ENCODE results near the gene SNX25. TPM values are rescaled to one million over a fixed set of nuclear protein-coding genes. Genes with fewer than 3 reads are reported as not detected.
"Not testable (repeated sequence)": the region's sequence is repeated elsewhere in the genome, so short reads cannot be mapped to it uniquely, and the experiment has no call there.

Gene SNX25
- total and polyA plus RNA-seq, 4 donors: 2.8 to 13.9 (median 5.0) TPM

DNA sequence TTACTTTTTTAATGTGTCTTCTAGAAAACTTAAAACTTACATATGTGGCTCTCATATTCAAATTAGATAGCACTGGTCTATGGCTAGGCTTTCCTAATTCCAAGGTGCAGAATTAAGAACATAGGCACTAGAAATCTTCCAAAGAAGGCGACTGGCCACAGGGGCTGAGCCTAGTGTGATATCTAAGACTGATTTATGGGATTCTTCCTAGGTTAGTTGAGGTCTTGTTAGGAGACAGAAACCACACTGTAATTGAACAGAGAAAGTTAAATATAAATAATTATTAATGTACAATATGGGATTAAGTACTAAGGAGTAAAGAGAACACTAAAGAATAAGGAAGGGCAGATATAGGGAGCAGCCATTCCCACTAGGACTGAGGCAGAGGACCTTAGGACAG is 48.3 kb downstream of the SNX25 start:
- Histone ChIP-seq H3K9me3 (ENCODE audit: control insufficient read depth in 4 of 4, low read length in 3 of 4) (no peaks in the 10 kb centered on the region), H3K27ac (ENCODE audit: low read depth in 1 of 2, low read length in 2 of 2) (no peak overlapping the region), H3K27me3 (ENCODE audit: control insufficient read depth in 4 of 4, insufficient read depth in 4 of 4, low read length in 3 of 4) (no peaks in the 10 kb centered on the region), H3K4me3 (ENCODE audit: low read depth in 1 of 3, low read length in 3 of 3) (no peak overlapping the region), H3K4me1 (ENCODE audit: control insufficient read depth in 4 of 4, insufficient read depth in 4 of 4, low read length in 3 of 4) (no peaks in the 10 kb centered on the region), H3K36me3 (ENCODE audit: control insufficient read depth in 4 of 4, insufficient read depth in 3 of 4, low read depth in 1 of 4, low read length in 3 of 4) (no peaks in the 10 kb centered on the region), H3K9ac (ENCODE audit: low read depth in 1 of 2, low read length in 2 of 2) (no peak overlapping the region)
- 96% methylated on average over 1 of the region's 1 CpG for WGBS
- TF ChIP-seq, protein P1, sequence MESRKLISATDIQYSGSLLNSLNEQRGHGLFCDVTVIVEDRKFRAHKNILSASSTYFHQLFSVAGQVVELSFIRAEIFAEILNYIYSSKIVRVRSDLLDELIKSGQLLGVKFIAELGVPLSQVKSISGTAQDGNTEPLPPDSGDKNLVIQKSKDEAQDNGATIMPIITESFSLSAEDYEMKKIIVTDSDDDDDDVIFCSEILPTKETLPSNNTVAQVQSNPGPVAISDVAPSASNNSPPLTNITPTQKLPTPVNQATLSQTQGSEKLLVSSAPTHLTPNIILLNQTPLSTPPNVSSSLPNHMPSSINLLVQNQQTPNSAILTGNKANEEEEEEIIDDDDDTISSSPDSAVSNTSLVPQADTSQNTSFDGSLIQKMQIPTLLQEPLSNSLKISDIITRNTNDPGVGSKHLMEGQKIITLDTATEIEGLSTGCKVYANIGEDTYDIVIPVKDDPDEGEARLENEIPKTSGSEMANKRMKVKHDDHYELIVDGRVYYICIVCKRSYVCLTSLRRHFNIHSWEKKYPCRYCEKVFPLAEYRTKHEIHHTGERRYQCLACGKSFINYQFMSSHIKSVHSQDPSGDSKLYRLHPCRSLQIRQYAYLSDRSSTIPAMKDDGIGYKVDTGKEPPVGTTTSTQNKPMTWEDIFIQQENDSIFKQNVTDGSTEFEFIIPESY (IDR thresholded peaks at IDR 0.05): no peak
- no peak for TF ChIP-seq FOXA2 (IDR thresholded peaks at IDR 0.05)
- TF ChIP-seq RAD21 (IDR thresholded peaks at IDR 0.05): no peak
- no peak for DNase-seq (ENCODE audit: low spot score)

DNA sequence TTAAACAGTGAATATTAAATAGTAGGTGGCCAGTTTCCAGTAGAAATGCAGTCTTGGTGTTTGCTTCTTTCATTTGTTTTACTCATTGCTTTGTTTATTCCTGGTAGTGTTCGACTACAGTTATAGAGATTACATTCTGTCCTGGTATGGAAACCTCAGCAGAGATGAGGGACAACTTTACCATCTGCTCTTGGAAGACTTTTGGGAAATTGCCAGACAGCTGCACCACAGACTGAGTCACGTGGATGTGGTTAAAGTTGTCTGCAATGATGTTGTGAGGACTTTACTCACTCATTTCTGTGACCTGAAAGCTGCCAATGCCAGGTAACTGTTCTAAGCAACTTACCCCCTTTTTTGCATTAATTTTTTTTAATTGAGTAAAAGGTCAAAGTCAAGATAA is 49.3 kb downstream of the SNX25 start:
- TF ChIP-seq HNF4A (conservative IDR thresholded peaks at IDR 0.05): peak in 1 of 2 donors; percentile 28
- not testable (repeated sequence) for DNase-seq (ENCODE audit: low spot score); H3K4me3 ChIP-seq (ENCODE audit: low read depth in 1 of 3, low read length in 3 of 3); H3K4me1 ChIP-seq (ENCODE audit: control insufficient read depth in 4 of 4, insufficient read depth in 4 of 4, low read length in 3 of 4); H3K27ac ChIP-seq (ENCODE audit: low read depth in 1 of 2, low read length in 2 of 2); H3K27me3 ChIP-seq (ENCODE audit: control insufficient read depth in 4 of 4, insufficient read depth in 4 of 4, low read length in 3 of 4); H3K9ac ChIP-seq (ENCODE audit: low read depth in 1 of 2, low read length in 2 of 2); H3K9me3 ChIP-seq (ENCODE audit: control insufficient read depth in 4 of 4, low read length in 3 of 4); H3K36me3 ChIP-seq (ENCODE audit: control insufficient read depth in 4 of 4, insufficient read depth in 3 of 4, low read depth in 1 of 4, low read length in 3 of 4)
- 58% methylated on average over 2 of the region's 2 CpGs for WGBS

DNA sequence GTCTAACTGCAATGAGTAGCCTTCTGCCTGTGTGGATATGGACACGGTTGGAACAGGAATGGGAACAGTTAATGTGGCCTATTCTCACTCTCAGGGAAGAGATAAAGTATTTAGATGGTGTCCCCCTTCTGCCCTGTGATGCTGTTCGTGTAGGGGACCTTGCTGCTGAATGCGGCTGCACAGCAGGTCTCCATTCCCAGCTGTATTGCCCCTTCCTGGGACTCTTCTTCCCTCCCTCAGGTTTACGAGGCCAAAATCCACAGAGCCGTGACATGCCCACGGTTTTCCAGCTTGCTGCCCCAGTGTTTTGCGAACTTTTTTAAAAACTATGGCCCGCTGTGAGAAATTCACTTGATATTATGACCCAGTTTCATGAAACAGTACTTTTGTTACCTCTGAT is 50.3 kb downstream of the SNX25 start:
- Histone ChIP-seq H3K27ac (ENCODE audit: low read depth in 1 of 2, low read length in 2 of 2) (no peak overlapping the region), H3K4me1 (ENCODE audit: control insufficient read depth in 4 of 4, insufficient read depth in 4 of 4, low read length in 3 of 4) (no peaks in the 10 kb centered on the region), H3K27me3 (ENCODE audit: control insufficient read depth in 4 of 4, insufficient read depth in 4 of 4, low read length in 3 of 4) (no peaks in the 10 kb centered on the region), H3K9ac (ENCODE audit: low read depth in 1 of 2, low read length in 2 of 2) (no peak overlapping the region), H3K4me3 (ENCODE audit: low read depth in 1 of 3, low read length in 3 of 3) (no peak overlapping the region), H3K36me3 (ENCODE audit: control insufficient read depth in 4 of 4, insufficient read depth in 3 of 4, low read depth in 1 of 4, low read length in 3 of 4) (no peaks in the 10 kb centered on the region), H3K9me3 (ENCODE audit: control insufficient read depth in 4 of 4, low read length in 3 of 4) (no peaks in the 10 kb centered on the region)
- 95% methylated on average over 8 of the region's 8 CpGs for WGBS
- TF ChIP-seq NR2F2 (IDR thresholded peaks at IDR 0.05) (no peak), HNF4G (IDR thresholded peaks at IDR 0.05) (no peak), FOXA1 (IDR thresholded peaks at IDR 0.05) (no peak), YY1 (IDR thresholded peaks at IDR 0.05) (no peak)
- TF ChIP-seq, protein P2, sequence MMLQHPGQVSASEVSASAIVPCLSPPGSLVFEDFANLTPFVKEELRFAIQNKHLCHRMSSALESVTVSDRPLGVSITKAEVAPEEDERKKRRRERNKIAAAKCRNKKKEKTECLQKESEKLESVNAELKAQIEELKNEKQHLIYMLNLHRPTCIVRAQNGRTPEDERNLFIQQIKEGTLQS (IDR thresholded peaks at IDR 0.05): no peak
- DNase-seq (ENCODE audit: low spot score): no peak

DNA sequence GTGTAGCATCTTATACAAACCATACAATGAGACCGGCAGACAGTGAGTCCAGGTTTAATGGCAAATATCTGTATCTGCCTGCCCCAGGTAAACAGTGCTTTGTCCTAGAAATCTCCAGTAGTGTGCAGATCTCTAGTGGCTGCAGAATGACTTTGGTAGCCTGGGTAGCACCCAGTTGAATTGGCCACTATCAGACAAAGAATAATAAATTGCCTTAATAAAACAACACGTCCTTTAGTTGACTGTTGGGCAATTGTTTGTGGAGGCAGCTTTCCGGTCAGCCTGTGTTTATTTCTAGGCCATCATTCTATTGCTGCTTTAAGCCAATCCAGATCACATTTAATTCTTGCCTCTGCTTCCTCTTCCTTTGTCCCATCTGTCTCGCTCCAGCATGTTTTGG is 52.5 kb downstream of the SNX25 start:
- H3K9ac ChIP-seq (ENCODE audit: low read depth in 1 of 2, low read length in 2 of 2): no peak overlapping the region
- H3K9me3 ChIP-seq (ENCODE audit: control insufficient read depth in 4 of 4, low read length in 3 of 4): no peaks in the 10 kb centered on the region
- no peaks in the 10 kb centered on the region for H3K27me3 ChIP-seq (ENCODE audit: control insufficient read depth in 4 of 4, insufficient read depth in 4 of 4, low read length in 3 of 4)
- H3K36me3 ChIP-seq (ENCODE audit: control insufficient read depth in 4 of 4, insufficient read depth in 3 of 4, low read depth in 1 of 4, low read length in 3 of 4): no peaks in the 10 kb centered on the region
- 56% methylated on average over 4 of the region's 4 CpGs for WGBS
- DNase-seq (ENCODE audit: low spot score): no peak
- no peak overlapping the region for H3K27ac ChIP-seq (ENCODE audit: low read depth in 1 of 2, low read length in 2 of 2)
- H3K4me1 ChIP-seq (ENCODE audit: control insufficient read depth in 4 of 4, insufficient read depth in 4 of 4, low read length in 3 of 4): no peaks in the 10 kb centered on the region
- no peak overlapping the region for H3K4me3 ChIP-seq (ENCODE audit: low read depth in 1 of 3, low read length in 3 of 3)
- TF ChIP-seq, protein P1 (IDR thresholded peaks at IDR 0.05): no peak
- TF ChIP-seq HNF4G (IDR thresholded peaks at IDR 0.05) (no peak), RXRA (IDR thresholded peaks at IDR 0.05) (no peak), YY1 (IDR thresholded peaks at IDR 0.05) (no peak), NR2F2 (IDR thresholded peaks at IDR 0.05) (no peak), FOXA1 (IDR thresholded peaks at IDR 0.05) (no peak), FOXA2 (IDR thresholded peaks at IDR 0.05) (no peak)
- TF ChIP-seq, protein P3, sequence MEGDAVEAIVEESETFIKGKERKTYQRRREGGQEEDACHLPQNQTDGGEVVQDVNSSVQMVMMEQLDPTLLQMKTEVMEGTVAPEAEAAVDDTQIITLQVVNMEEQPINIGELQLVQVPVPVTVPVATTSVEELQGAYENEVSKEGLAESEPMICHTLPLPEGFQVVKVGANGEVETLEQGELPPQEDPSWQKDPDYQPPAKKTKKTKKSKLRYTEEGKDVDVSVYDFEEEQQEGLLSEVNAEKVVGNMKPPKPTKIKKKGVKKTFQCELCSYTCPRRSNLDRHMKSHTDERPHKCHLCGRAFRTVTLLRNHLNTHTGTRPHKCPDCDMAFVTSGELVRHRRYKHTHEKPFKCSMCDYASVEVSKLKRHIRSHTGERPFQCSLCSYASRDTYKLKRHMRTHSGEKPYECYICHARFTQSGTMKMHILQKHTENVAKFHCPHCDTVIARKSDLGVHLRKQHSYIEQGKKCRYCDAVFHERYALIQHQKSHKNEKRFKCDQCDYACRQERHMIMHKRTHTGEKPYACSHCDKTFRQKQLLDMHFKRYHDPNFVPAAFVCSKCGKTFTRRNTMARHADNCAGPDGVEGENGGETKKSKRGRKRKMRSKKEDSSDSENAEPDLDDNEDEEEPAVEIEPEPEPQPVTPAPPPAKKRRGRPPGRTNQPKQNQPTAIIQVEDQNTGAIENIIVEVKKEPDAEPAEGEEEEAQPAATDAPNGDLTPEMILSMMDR (IDR thresholded peaks at IDR 0.05; ENCODE audit: low read depth, low read length, missing input control): no peak
- TF ChIP-seq, protein P2 (IDR thresholded peaks at IDR 0.05): no peak
- TF ChIP-seq, protein P4, sequence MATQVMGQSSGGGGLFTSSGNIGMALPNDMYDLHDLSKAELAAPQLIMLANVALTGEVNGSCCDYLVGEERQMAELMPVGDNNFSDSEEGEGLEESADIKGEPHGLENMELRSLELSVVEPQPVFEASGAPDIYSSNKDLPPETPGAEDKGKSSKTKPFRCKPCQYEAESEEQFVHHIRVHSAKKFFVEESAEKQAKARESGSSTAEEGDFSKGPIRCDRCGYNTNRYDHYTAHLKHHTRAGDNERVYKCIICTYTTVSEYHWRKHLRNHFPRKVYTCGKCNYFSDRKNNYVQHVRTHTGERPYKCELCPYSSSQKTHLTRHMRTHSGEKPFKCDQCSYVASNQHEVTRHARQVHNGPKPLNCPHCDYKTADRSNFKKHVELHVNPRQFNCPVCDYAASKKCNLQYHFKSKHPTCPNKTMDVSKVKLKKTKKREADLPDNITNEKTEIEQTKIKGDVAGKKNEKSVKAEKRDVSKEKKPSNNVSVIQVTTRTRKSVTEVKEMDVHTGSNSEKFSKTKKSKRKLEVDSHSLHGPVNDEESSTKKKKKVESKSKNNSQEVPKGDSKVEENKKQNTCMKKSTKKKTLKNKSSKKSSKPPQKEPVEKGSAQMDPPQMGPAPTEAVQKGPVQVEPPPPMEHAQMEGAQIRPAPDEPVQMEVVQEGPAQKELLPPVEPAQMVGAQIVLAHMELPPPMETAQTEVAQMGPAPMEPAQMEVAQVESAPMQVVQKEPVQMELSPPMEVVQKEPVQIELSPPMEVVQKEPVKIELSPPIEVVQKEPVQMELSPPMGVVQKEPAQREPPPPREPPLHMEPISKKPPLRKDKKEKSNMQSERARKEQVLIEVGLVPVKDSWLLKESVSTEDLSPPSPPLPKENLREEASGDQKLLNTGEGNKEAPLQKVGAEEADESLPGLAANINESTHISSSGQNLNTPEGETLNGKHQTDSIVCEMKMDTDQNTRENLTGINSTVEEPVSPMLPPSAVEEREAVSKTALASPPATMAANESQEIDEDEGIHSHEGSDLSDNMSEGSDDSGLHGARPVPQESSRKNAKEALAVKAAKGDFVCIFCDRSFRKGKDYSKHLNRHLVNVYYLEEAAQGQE (IDR thresholded peaks at IDR 0.05): no peak
- TF ChIP-seq, protein P5, sequence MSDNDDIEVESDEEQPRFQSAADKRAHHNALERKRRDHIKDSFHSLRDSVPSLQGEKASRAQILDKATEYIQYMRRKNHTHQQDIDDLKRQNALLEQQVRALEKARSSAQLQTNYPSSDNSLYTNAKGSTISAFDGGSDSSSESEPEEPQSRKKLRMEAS (IDR thresholded peaks at IDR 0.05): no peak

Measured in liver (tissue), 9 donors.